Epithelial cell of esophagus (primary cell): ENCODE results near the gene ASPSCR1.

Experiments
- DNase-seq: peaks from one replicate; pipeline ENCODE4 v3.0.0; 2010; ENCODE audit warnings: low read depth
- H3K4me3 ChIP-seq: 2 replicates; pipeline ENCODE4 v1.5.1; 2011; ENCODE audit warnings: mild to moderate bottlenecking, low read length, control low read depth
- TF ChIP-seq, protein P1 (sequence below): IDR thresholded peaks from 2 replicates; pipeline ENCODE4 v1.5.1; 2011; ENCODE audit warnings: low read depth, mild to moderate bottlenecking, low read length, control low read depth, inconsistent platforms; ENCODE audit not compliant: insufficient read depth; ENCODE audit errors: missing control alignments

Gene ASPSCR1

DNA sequence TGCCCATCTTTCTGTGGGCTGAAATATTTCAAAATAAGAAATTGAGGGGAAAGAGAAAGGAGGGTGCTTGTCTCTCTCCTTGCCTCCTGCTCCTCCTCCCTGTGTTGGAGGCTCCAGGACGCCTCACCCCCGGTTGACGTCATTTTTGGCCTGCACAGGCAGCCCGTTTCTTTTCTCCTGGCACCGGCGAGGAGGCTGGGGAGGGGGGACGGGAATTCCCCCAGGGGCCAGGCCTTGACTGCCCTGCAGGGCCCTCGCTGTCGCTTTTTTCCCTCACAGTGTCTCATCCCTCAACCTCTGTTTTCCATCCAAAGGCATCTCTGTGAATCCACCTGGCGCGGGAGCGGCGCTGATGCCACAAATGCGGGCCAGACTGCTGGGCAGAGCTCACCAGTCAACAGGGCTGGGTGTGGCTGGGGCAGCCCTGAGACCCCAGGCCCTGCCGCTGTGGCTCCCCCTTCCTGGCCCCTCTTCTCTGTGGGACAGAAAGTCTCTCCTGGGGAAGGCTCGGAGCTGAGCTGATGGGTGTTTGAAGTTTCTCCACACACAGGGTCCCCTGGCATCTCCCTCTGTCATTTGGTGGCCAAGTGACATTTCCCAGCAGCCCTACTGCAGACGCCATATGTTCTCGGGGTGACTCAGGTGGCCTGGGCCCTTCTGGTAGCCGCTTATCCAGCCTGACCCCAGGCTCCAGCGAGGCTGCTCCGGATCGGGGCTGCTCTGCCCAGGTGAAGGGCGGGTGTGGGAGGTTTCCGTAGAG lies 29.2 kb downstream of the ASPSCR1 start:
- H3K4me3 ChIP-seq, result no peak overlapping the region
- TF ChIP-seq, protein P1, sequence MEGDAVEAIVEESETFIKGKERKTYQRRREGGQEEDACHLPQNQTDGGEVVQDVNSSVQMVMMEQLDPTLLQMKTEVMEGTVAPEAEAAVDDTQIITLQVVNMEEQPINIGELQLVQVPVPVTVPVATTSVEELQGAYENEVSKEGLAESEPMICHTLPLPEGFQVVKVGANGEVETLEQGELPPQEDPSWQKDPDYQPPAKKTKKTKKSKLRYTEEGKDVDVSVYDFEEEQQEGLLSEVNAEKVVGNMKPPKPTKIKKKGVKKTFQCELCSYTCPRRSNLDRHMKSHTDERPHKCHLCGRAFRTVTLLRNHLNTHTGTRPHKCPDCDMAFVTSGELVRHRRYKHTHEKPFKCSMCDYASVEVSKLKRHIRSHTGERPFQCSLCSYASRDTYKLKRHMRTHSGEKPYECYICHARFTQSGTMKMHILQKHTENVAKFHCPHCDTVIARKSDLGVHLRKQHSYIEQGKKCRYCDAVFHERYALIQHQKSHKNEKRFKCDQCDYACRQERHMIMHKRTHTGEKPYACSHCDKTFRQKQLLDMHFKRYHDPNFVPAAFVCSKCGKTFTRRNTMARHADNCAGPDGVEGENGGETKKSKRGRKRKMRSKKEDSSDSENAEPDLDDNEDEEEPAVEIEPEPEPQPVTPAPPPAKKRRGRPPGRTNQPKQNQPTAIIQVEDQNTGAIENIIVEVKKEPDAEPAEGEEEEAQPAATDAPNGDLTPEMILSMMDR, result no peak
- peak; percentile 50 for DNase-seq

DNA sequence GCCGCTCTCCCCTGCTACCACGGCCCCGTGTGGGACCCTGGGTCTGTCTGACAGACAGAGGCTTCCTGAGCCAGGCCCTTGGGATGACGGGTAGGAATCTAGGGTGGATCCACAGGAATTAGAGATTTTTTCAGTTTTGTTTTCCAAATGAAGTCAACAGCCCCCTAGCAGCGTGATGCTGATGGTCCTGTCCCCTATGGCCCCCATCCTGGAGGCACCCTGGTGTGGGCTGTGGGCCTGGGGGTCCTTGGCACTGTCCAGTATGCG lies 29.7 kb downstream of the ASPSCR1 start:
- no peak for DNase-seq
- H3K4me3 ChIP-seq, result no peak overlapping the region
- TF ChIP-seq, protein P1, result no peak

DNA sequence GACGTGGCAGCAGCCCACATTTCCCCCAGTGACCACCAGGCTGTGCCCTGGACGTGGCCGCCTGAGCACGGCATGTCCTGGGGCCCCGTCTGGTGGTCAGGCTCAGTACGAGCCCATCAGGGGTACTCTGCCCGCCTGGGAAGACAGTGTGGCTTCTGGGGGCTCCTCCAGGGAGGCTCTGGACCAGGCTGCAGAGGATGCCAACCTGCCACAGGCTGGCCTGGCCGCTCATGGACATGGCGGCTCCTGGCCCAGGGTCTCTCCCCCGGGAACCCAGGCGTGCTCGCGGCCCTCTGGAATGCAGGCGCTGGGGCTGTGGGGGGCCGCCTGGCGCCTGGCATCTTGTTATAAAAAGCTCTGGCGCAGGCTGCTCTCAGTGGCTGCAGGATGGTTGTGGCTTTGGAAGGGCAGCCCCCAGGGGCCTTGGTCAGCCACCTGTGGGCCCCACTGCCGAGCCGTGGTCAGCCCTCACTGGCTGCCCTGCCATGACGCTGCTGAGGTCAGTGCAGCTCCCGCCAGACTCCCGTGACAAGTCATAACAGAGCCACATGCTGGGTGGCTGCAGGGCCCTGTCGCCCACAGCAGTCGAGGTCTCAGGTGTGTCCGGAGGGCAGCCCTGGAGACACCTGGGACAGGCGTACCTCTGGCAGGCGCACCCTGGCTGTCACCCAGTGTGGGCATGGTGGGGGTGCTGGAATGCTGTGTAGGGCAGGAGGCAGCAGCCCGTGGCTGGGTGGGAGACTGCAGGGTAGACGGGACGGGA lies 30.2 kb downstream of the ASPSCR1 start:
- H3K4me3 ChIP-seq, result no peak overlapping the region
- TF ChIP-seq, protein P1, result no peak
- no peak for DNase-seq

DNA sequence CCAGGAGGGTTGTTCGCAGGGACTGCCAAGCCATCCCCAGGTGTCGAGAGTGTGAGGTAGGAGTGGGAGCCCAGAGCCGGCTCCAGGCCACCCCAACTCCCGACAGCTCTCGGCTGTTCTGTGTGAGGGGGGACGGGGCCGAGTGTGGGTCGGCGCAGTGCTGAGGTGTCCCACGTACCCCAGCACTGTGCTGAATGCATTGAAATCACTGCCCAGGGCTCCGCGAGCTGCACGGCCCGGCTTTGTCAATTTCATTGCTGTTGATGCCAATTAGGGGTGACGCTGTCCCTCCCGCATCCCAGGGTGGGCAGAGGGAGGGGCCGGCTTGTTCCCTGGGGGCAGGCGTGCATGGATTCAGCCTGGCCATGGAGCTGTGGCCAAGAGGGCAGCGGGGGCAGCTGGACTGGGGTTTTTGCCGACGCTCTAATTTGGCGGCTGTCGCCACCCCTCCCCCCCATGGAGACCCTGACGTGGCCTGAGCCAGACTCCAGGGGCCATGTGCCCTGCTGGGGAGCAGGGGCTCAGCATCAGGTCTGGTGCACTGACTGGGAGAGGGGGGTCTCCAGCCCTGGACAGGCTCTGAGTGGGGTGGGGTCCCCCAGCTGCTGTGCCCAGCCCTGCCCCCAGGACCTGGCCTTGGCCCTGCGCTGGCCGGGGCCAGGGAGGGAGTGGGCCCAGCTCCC lies 31.0 kb downstream of the ASPSCR1 start:
- DNase-seq, result no peak
- H3K4me3 ChIP-seq, result no peak overlapping the region
- TF ChIP-seq, protein P1, result no peak

DNA sequence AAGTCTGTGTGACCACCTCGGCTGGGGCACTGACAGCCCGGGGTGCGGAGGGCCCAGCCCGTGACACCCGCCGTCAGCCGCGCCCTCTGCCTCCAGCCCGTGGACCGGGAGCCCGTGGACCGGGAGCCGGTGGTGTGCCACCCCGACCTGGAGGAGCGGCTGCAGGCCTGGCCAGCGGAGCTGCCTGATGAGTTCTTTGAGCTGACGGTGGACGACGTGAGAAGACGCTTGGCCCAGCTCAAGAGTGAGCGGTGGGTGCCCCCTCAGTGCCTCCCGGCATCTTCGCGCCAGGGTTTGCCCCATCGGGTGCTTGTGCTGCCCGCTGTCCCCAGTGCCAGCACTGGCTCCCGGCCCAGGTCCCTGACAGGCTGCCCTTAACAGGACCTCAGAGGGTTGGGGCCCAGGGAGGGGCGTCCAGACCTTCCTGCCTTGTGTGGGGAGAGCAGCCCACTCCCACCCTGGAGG lies 31.5 kb downstream of the ASPSCR1 start:
- no peak overlapping the region for H3K4me3 ChIP-seq
- TF ChIP-seq, protein P1, result no peak
- DNase-seq, result no peak

DNA sequence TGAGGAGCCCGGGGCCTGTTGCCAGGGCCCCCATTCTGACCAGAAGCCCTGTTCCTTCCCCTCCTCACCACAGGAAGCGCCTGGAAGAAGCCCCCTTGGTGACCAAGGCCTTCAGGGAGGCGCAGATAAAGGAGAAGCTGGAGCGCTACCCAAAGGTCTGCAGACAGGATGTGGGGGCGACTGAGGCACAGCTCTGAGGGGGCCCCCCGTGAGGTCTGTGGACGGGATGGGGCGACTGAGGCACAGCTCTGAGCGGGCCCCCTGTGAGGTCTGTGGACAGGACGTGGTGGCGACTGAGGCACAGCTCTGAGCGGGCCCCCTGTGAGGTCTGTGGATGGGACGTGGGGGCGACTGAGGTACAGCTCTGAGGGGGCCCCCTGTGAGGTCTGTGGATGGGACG lies 32.0 kb downstream of the ASPSCR1 start:
- TF ChIP-seq, protein P1, result no peak
- DNase-seq, result no peak
- H3K4me3 ChIP-seq, result no peak overlapping the region
